ENCODE data around the gene PLEKHF1.
"Not testable (repeated sequence)": the region's sequence is repeated elsewhere in the genome, so short reads cannot be mapped to it uniquely, and the experiment has no call there.

The PLEKHF1 gene

GRCh38 chr19:29662278-29662603 lies 3.0 kb upstream of the PLEKHF1 start:
- H3K36me3 ChIP-seq (ENCODE audit: control insufficient read depth, insufficient read depth, low read length) = no peaks in the 10 kb centered on the region
- H3K9ac ChIP-seq (ENCODE audit: low read length) = no peak overlapping the region
- H3K4me3 ChIP-seq (ENCODE audit: low read length) = peak overlapping the region; percentile 5
- H3K27ac ChIP-seq (ENCODE audit: low read depth, low read length) = peak overlapping the region; percentile 84
- H3K27me3 ChIP-seq (ENCODE audit: control insufficient read depth, insufficient read depth, low read length) = no peaks in the 10 kb centered on the region
- peaks cover 24% of the 10 kb centered on the region for H3K4me1 ChIP-seq (ENCODE audit: control insufficient read depth, insufficient read depth, low read length)

DNA sequence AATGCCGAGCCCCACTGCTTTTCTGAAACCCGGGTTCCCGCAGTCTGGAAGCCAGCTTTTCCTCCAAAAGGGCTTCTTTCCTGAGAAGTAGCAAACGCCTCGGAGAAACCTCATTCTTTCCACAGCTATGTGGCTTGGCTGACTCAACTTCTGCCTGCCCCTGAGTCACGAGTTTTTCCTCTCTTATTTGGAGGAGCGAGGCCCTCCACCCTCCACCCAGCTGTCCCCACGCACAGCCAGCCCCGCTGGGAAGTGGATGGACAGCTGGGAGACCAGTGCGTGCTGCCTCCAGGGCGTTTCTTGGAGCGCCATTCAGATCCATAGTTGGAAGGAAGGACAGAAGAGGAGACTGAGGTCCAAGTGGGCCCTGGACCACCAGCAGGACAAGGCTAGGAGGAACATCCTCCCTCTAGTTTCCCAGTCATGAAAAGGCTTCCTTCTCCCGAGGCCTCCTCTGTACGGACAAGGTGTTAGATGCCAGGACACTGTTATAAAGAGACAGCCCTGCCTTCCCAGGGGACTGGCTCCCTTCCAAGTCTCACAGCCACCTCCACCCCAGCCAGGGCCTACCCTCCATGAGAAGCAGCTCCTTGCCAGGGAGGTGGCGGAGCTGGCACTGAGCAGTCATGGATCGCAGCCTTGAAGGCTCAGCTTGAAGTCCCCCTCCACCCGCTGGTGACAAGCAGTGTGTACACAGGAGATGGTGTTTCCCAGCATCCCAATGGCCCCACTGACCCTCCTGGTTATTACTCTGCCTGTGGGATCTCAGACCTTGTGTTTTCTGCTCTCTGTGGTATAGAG lies 2.5 kb upstream of the PLEKHF1 start:
- no peak overlapping the region for H3K9ac ChIP-seq (ENCODE audit: low read length)
- H3K36me3 ChIP-seq (ENCODE audit: control insufficient read depth, insufficient read depth, low read length) = no peaks in the 10 kb centered on the region
- peak overlapping the region; percentile 84 for H3K27ac ChIP-seq (ENCODE audit: low read depth, low read length)
- H3K4me1 ChIP-seq (ENCODE audit: control insufficient read depth, insufficient read depth, low read length) = peaks cover 25% of the 10 kb centered on the region
- no peak overlapping the region for H3K4me3 ChIP-seq (ENCODE audit: low read length)
- no peaks in the 10 kb centered on the region for H3K27me3 ChIP-seq (ENCODE audit: control insufficient read depth, insufficient read depth, low read length)

GRCh38 chr19:29663861-29664752 lies 1.2 kb upstream of the PLEKHF1 start:
- no peaks in the 10 kb centered on the region for H3K27me3 ChIP-seq (ENCODE audit: control insufficient read depth, insufficient read depth, low read length)
- H3K9ac ChIP-seq (ENCODE audit: low read length) = no peak overlapping the region
- peak overlapping the region; percentile 62 for H3K4me3 ChIP-seq (ENCODE audit: low read length)
- no peaks in the 10 kb centered on the region for H3K36me3 ChIP-seq (ENCODE audit: control insufficient read depth, insufficient read depth, low read length)
- H3K27ac ChIP-seq (ENCODE audit: low read depth, low read length) = no peak overlapping the region
- peaks cover 25% of the 10 kb centered on the region for H3K4me1 ChIP-seq (ENCODE audit: control insufficient read depth, insufficient read depth, low read length)

GRCh38 chr19:29664753-29665214 lies 477 bp upstream of the PLEKHF1 start:
- peak overlapping the region; percentile 56 for H3K27ac ChIP-seq (ENCODE audit: low read depth, low read length)
- no peaks in the 10 kb centered on the region for H3K36me3 ChIP-seq (ENCODE audit: control insufficient read depth, insufficient read depth, low read length)
- peaks cover 25% of the 10 kb centered on the region for H3K4me1 ChIP-seq (ENCODE audit: control insufficient read depth, insufficient read depth, low read length)
- peak overlapping the region; percentile 62 for H3K4me3 ChIP-seq (ENCODE audit: low read length)
- no peaks in the 10 kb centered on the region for H3K27me3 ChIP-seq (ENCODE audit: control insufficient read depth, insufficient read depth, low read length)
- no peak overlapping the region for H3K9ac ChIP-seq (ENCODE audit: low read length)

DNA sequence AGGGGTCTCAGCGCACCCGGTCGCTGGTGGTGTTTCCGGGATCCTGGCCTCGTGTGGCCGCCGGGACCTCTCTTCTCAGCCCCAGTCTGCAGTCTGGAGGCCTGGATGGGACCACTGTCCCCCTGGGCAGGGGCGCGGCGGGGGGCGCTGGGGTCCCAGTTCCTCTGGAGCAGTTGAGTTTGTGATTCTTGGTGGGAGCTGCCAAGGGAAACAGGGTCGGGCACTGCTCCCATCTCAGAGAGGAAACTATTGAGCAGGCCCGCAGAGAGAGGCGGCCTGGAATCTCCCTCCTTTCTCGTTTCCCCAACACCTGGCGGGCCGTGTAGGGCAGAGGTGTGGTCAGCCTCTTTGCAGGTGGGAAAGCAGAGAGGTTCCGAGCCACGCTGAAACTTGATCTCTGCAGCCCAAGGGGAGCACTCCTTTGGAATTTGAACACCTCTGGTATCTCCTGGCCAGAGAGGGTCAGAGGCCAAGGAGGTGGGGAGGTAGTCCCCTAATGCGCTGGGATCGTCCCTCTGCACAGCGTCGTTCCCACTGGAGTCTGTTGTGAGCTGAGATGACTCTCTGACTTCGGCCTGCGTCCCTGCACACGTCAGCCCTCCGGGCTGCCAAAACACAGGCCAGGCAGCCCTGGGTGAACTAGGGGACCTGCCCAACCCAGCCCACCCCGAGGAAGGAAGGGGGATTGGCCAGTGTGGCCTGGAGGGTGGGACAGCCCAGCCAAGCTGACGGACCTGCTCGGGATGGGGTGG lies 741 bp downstream of the PLEKHF1 start:
- peak overlapping the region; percentile 69 for H3K27ac ChIP-seq (ENCODE audit: low read depth, low read length)
- H3K9ac ChIP-seq (ENCODE audit: low read length) = peak overlapping the region; percentile 24
- no peaks in the 10 kb centered on the region for H3K36me3 ChIP-seq (ENCODE audit: control insufficient read depth, insufficient read depth, low read length)
- peak overlapping the region; percentile 84 for H3K4me3 ChIP-seq (ENCODE audit: low read length)
- no peaks in the 10 kb centered on the region for H3K27me3 ChIP-seq (ENCODE audit: control insufficient read depth, insufficient read depth, low read length)
- peaks cover 25% of the 10 kb centered on the region for H3K4me1 ChIP-seq (ENCODE audit: control insufficient read depth, insufficient read depth, low read length)

GRCh38 chr19:29666578-29667386 lies 1.5 kb downstream of the PLEKHF1 start:
- H3K27ac ChIP-seq (ENCODE audit: low read depth, low read length) = peak overlapping the region; percentile 69
- no peak overlapping the region for H3K9ac ChIP-seq (ENCODE audit: low read length)
- peaks cover 30% of the 10 kb centered on the region for H3K4me1 ChIP-seq (ENCODE audit: control insufficient read depth, insufficient read depth, low read length)
- no peaks in the 10 kb centered on the region for H3K36me3 ChIP-seq (ENCODE audit: control insufficient read depth, insufficient read depth, low read length)
- H3K4me3 ChIP-seq (ENCODE audit: low read length) = peak overlapping the region; percentile 84
- no peaks in the 10 kb centered on the region for H3K27me3 ChIP-seq (ENCODE audit: control insufficient read depth, insufficient read depth, low read length)

- Histone ChIP-seq H3K27ac (ENCODE audit: low read depth, low read length) (peak overlapping the region; percentile 69), H3K36me3 (ENCODE audit: control insufficient read depth, insufficient read depth, low read length) (no peaks in the 10 kb centered on the region), H3K9ac (ENCODE audit: low read length) (no peak overlapping the region), H3K4me3 (ENCODE audit: low read length) (peak overlapping the region; percentile 84), H3K27me3 (ENCODE audit: control insufficient read depth, insufficient read depth, low read length) (no peaks in the 10 kb centered on the region), H3K4me1 (ENCODE audit: control insufficient read depth, insufficient read depth, low read length) (peaks cover 24% of the 10 kb centered on the region)
Measured at GRCh38 chr19:29667387-29667783, 2.1 kb downstream of the PLEKHF1 start.

DNA sequence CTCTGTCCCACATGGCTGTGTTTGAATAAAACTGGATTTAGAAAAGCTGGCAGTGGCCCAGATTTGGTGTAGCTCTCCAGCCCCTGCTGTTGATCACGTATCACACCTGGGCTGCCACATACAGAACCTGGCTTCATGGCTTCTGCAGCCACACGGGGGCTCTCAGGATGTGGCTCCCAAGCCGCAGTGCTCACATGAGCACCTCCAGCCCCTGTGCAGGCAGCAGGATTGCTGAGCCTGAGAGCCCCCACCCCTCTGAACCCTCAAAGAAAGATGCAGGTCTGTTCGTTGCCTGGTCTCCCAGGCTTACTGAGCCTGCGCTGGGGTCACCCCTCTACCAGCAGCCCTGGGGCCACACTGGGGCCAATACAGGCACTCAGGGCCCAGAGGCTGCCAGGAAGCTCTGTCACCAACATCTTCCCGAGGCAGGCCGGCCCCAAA lies 2.7 kb downstream of the PLEKHF1 start:
- H3K27me3 ChIP-seq (ENCODE audit: control insufficient read depth, insufficient read depth, low read length) = no peaks in the 10 kb centered on the region
- no peak overlapping the region for H3K27ac ChIP-seq (ENCODE audit: low read depth, low read length)
- no peaks in the 10 kb centered on the region for H3K36me3 ChIP-seq (ENCODE audit: control insufficient read depth, insufficient read depth, low read length)
- peaks cover 19% of the 10 kb centered on the region for H3K4me1 ChIP-seq (ENCODE audit: control insufficient read depth, insufficient read depth, low read length)
- H3K4me3 ChIP-seq (ENCODE audit: low read length) = no peak overlapping the region
- H3K9ac ChIP-seq (ENCODE audit: low read length) = no peak overlapping the region

GRCh38 chr19:29668746-29669609 lies 3.7 kb downstream of the PLEKHF1 start:
- no peaks in the 10 kb centered on the region for H3K27me3 ChIP-seq (ENCODE audit: control insufficient read depth, insufficient read depth, low read length)
- H3K36me3 ChIP-seq (ENCODE audit: control insufficient read depth, insufficient read depth, low read length) = peaks cover 2% of the 10 kb centered on the region
- H3K27ac ChIP-seq (ENCODE audit: low read depth, low read length) = no peak overlapping the region
- H3K4me1 ChIP-seq (ENCODE audit: control insufficient read depth, insufficient read depth, low read length) = peaks cover 16% of the 10 kb centered on the region
- H3K4me3 ChIP-seq (ENCODE audit: low read length) = no peak overlapping the region
- H3K9ac ChIP-seq (ENCODE audit: low read length) = no peak overlapping the region

- no peak overlapping the region for H3K27ac ChIP-seq (ENCODE audit: low read depth, low read length)
- no peak overlapping the region for H3K4me3 ChIP-seq (ENCODE audit: low read length)
- no peaks in the 10 kb centered on the region for H3K27me3 ChIP-seq (ENCODE audit: control insufficient read depth, insufficient read depth, low read length)
- no peak overlapping the region for H3K9ac ChIP-seq (ENCODE audit: low read length)
- peaks cover 11% of the 10 kb centered on the region for H3K36me3 ChIP-seq (ENCODE audit: control insufficient read depth, insufficient read depth, low read length)
- peaks cover 12% of the 10 kb centered on the region for H3K4me1 ChIP-seq (ENCODE audit: control insufficient read depth, insufficient read depth, low read length)
Measured at GRCh38 chr19:29670255-29670654, 5.0 kb downstream of the PLEKHF1 start.

- not testable (repeated sequence) for H3K27me3 ChIP-seq (ENCODE audit: control insufficient read depth, insufficient read depth, low read length); H3K4me3 ChIP-seq (ENCODE audit: low read length); H3K27ac ChIP-seq (ENCODE audit: low read depth, low read length); H3K9ac ChIP-seq (ENCODE audit: low read length)
- Histone ChIP-seq H3K4me1 (ENCODE audit: control insufficient read depth, insufficient read depth, low read length) (peaks cover 12% of the 10 kb centered on the region), H3K36me3 (ENCODE audit: control insufficient read depth, insufficient read depth, low read length) (peaks cover 11% of the 10 kb centered on the region)
Measured at GRCh38 chr19:29671026-29671392, 5.7 kb downstream of the PLEKHF1 start.
